Activated CD8-positive, alpha-beta T cell treated with anti-CD3 and anti-CD28 coated beads for 36 hours (primary cell): ENCODE results near the gene IRX2. TPM values are rescaled to one million over a fixed set of nuclear protein-coding genes. Genes with fewer than 3 reads are reported as not detected.

Source experiments
- ATAC-seq: fragments of 200-7000 bp; cut with Tn5 transposase; one replicate; pipeline ENCODE4 v1.10.0; 2021; ENCODE audit warnings: mild to moderate bottlenecking, moderate library complexity
- CTCF ChIA-PET: fragments of 350-600 bp; sonication (Branson Sonifier 250); formaldehyde crosslinking; loops from one replicate; lab custom pipeline; 2021; ENCODE audit warnings: antibody characterized with exemption; lab: Charles Lee
- POLR2A ChIA-PET: fragments of 350-600 bp; sonication (Branson Sonifier 250); formaldehyde crosslinking; loops from one replicate; lab custom pipeline; 2021; ENCODE audit warnings: antibody characterized with exemption; lab: Charles Lee
- DNase-seq: peaks from one replicate; pipeline ENCODE4 v3.0.0-alpha.2; 2020
- H3K27ac Mint-ChIP-seq: one replicate; pipeline ENCODE4 v1.8.0; 2021; ENCODE audit warnings: mild to moderate bottlenecking, mixed read lengths
- H3K27me3 Mint-ChIP-seq: one replicate; pipeline ENCODE4 v1.8.0; 2021; ENCODE audit warnings: mixed read lengths
- H3K36me3 Mint-ChIP-seq: one replicate; pipeline ENCODE4 v1.8.0; 2021; ENCODE audit warnings: low read depth, mixed read lengths
- H3K4me1 Mint-ChIP-seq: one replicate; pipeline ENCODE4 v1.8.0; 2021; ENCODE audit warnings: low read depth, mixed read lengths
- H3K4me3 Mint-ChIP-seq: one replicate; pipeline ENCODE4 v1.8.0; 2021; ENCODE audit warnings: mild to moderate bottlenecking, moderate library complexity, mixed read lengths
- H3K9me3 Mint-ChIP-seq: one replicate; pipeline ENCODE4 v1.8.0; 2021; ENCODE audit warnings: mixed read lengths
- CTCF ChIP-seq: fragments of 200-600 bp; IDR thresholded peaks from one replicate; pipeline ENCODE4 v1.8.0; 2022; ENCODE audit warnings: antibody characterized with exemption, mild to moderate bottlenecking
- intact Hi-C: fragments of 100-400 bp; cut with micrococcal nuclease; formaldehyde crosslinking; loops from one replicate; pipeline ENCODE4 v1.10.0; 2022
- total RNA-seq, 2 experiments: library from RNA; stranded (reverse); gene quantifications; one replicate each; pipeline ENCODE4 v1.2.3, GENCODE V29; 2021

Gene IRX2
- total RNA-seq, 2 experiments from 2014 or later, result not detected

- TF ChIP-seq CTCF, result no peak
- POLR2A ChIA-PET, result no interaction called here
- ATAC-seq (no peak), DNase-seq (no peak)
- Mint-ChIP-seq H3K4me3 (no peak overlapping the region), H3K9me3 (no peaks in the 10 kb centered on the region), H3K27ac (no peak overlapping the region), H3K4me1 (no peaks in the 10 kb centered on the region), H3K27me3 (no peaks in the 10 kb centered on the region), H3K36me3 (no peaks in the 10 kb centered on the region)
- CTCF ChIA-PET, result no interaction called here
- intact Hi-C loops, result no loop called here
These were observed 40.6 kb downstream of the IRX2 start for GRCh38 chr5:2710910-2711309.

- intact Hi-C loops, result no loop called here
- CTCF ChIA-PET, result no interaction called here
- no peak for ATAC-seq
- H3K4me3 Mint-ChIP-seq, result no peak overlapping the region
- POLR2A ChIA-PET, result no interaction called here
- no peaks in the 10 kb centered on the region for H3K9me3 Mint-ChIP-seq
- H3K4me1 Mint-ChIP-seq, result no peaks in the 10 kb centered on the region
- H3K27ac Mint-ChIP-seq, result no peak overlapping the region
- H3K36me3 Mint-ChIP-seq, result no peaks in the 10 kb centered on the region
- DNase-seq, result no peak
- no peak for TF ChIP-seq CTCF
- peaks cover 3% of the 10 kb centered on the region for H3K27me3 Mint-ChIP-seq
These were observed 41.3 kb downstream of the IRX2 start for GRCh38 chr5:2709976-2710689.

DNA sequence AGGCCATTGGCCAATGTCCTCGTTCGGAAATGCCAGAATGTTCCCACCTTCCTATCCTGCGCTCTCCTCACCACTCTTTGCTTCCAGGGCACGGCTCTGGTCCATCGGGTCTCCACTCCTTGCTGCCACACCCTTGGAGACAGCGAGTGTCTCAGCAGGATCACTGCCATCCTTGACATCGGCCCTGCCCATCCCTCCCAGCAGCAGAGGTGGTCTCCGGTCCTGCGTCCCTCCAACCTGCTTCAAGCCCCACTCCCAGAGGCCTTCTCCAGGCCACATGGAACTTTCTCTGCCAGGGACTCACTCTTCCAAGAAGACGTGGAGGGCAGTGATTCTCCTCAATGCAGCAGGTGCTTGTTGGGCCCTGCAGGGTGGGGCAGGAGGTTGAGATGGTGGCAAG lies 42.7 kb downstream of the IRX2 start:
- Mint-ChIP-seq H3K9me3 (no peaks in the 10 kb centered on the region), H3K27me3 (peaks cover 3% of the 10 kb centered on the region), H3K27ac (no peak overlapping the region), H3K36me3 (no peaks in the 10 kb centered on the region), H3K4me3 (no peak overlapping the region), H3K4me1 (no peaks in the 10 kb centered on the region)
- POLR2A ChIA-PET, result no interaction called here
- DNase-seq, result no peak
- intact Hi-C loops, result no loop called here
- CTCF ChIA-PET, result no interaction called here
- ATAC-seq, result no peak
- no peak for TF ChIP-seq CTCF

DNA sequence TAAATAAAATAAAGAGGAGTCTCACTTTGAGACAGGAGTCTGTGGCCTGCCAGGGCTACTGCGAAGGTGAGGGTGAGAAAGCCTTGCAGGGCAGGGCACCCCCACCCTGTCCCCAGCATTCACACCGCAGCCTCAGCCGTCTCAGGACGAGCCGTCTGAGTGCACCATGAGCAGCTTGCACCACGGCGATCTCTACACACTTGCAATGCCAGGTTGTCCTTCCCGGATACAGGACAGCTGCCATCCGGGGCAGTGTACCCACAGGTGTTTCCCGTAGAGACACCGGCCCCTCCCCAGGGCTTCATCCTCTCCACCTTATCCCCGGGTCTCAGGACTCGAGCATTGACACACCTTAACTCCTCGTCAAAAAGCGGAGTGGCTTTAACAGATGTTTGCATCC lies 43.3 kb downstream of the IRX2 start:
- DNase-seq (no peak), ATAC-seq (no peak)
- Mint-ChIP-seq H3K9me3 (no peaks in the 10 kb centered on the region), H3K36me3 (no peaks in the 10 kb centered on the region), H3K27me3 (peaks cover 3% of the 10 kb centered on the region), H3K27ac (no peak overlapping the region), H3K4me3 (no peak overlapping the region), H3K4me1 (no peaks in the 10 kb centered on the region)
- TF ChIP-seq CTCF, result no peak
- ChIA-PET POLR2A (no interaction called here), CTCF (no interaction called here)
- intact Hi-C loops, result no loop called here

GRCh38 chr5:2705861-2706260 lies 45.6 kb downstream of the IRX2 start:
- intact Hi-C loops, result no loop called here
- Mint-ChIP-seq H3K27ac (no peak overlapping the region), H3K9me3 (no peaks in the 10 kb centered on the region), H3K4me1 (no peaks in the 10 kb centered on the region), H3K36me3 (no peaks in the 10 kb centered on the region), H3K27me3 (peaks cover 3% of the 10 kb centered on the region), H3K4me3 (no peak overlapping the region)
- CTCF ChIA-PET, result no interaction called here
- DNase-seq, result no peak
- POLR2A ChIA-PET, result no interaction called here
- TF ChIP-seq CTCF, result no peak
- no peak for ATAC-seq
